T-helper 1 cell (primary cell): ENCODE data around the gene LRBA.

ENCODE experiments used
- DNase-seq, 5 donors: peaks; one replicate each; pipeline ENCODE4 v3.0.0-alpha.2; 2012 to 2020

The LRBA gene

GRCh38 chr4:150477869-150478268 is 537.2 kb downstream of the LRBA start:
- DNase-seq, result no peak

GRCh38 chr4:150476776-150477175 is 538.3 kb downstream of the LRBA start:
- no peak for DNase-seq

- no peak for DNase-seq
Measured at GRCh38 chr4:150475763-150476162, 539.3 kb downstream of the LRBA start.

GRCh38 chr4:150464523-150464922 is 550.6 kb downstream of the LRBA start:
- DNase-seq, result no peak

DNA sequence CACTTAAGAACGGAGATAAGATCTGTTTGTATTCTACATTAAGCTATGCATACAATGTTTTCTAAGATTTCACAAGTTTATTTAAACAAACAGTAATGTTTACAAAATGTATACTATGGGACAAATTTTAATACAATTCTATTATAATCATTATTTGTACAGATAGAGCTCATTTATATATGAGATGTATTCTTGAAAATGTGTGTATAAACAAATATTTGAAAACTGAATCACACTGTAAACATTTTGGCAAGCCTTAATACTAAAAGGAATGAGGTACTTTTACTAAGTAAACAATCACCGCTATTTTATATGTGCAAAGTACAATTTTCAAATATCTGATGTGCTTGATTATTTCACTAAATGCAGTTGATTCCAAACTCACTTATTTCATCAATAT is 552.3 kb downstream of the LRBA start:
- DNase-seq, result no peak

GRCh38 chr4:150461957-150462356 is 553.1 kb downstream of the LRBA start:
- no peak for DNase-seq

DNA sequence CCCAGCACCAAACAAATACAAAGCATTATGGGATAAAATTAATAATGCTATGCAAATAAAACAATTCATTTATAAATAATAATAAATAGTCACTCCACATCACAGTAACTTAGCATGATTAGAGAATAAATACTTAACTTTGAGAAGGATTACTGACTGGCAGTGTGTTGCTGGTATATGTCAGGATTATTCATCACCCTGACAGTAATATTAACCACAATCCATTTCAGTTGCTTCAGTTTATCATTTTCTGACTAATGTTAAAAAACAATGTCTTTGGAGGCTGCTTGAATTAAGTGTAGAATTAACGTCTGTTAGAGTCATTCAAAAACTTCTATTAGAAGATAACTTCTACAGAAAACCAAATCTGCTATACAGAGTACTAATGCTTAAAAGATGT is 557.3 kb downstream of the LRBA start:
- DNase-seq, result no peak

- no peak for DNase-seq
Measured at GRCh38 chr4:150451883-150452282, 563.2 kb downstream of the LRBA start.

- no peak for DNase-seq
Measured at GRCh38 chr4:150447356-150447755, 567.7 kb downstream of the LRBA start.

DNA sequence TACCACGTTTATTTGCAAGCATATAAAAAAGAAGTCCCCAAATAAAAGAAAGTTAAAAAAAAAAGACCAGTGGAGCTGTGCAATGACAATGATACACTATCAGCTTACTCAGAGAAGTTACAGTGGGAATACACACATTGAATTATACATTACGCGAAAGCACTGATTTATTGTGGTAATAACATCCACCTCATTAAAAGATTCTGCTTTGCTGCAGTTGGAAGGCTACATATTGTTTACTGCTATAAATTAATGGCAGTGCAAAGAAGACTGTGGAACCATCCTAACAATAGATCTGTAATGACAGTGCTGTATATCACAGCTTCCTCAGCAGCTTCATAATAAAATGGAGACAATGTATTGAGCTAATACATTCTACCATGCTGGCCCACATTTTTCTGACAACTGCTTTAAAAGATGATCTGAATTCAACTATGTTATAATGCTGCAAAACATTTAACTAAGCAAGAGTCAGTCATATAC is 575.6 kb downstream of the LRBA start:
- no peak for DNase-seq

GRCh38 chr4:150436598-150437370 is 578.3 kb downstream of the LRBA start:
- peak in 1 of 5 donors; percentile 28 for DNase-seq

DNA sequence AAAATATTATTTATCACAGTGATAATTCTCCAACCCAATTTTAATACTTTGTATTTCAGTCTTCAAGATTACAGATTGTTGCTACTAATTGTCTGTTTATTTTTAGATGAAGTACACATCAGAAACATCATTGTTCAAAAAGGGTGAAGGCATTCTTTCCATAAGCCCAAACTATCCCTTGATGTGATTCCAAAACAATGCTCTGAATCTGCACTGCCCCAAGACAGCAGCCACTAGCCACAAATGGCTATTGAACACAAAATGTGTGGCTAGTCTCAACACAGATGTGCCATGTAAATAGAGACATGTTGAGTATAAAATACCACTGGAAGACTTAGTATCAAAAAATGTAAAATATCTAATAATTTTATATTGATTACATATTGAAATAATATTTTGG is 583.9 kb downstream of the LRBA start:
- DNase-seq, result no peak

GRCh38 chr4:150425161-150425560 is 589.9 kb downstream of the LRBA start:
- DNase-seq, result no peak

- no peak for DNase-seq
Measured at GRCh38 chr4:150423503-150423902, 591.6 kb downstream of the LRBA start.

- no peak for DNase-seq
Measured at GRCh38 chr4:150423074-150423473, 592.0 kb downstream of the LRBA start.

DNA sequence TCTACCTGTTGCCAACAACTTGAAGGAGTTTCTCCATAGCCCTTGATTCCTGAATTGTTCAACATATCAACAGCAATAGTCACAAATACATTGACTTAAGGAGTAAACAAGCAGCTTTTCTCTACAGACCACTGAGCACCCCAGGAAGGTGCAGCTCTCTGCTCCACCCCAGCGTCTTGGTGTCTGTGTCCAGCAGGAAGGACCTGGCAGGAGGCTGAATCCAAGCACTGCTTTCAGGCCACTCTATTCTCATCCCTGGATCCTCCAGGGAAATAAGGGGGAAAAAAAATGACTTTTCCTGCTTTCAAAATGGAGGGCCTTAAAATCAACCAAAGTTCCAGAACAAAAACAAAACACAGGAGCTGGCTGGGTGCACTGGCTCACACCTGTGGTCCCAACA is 593.5 kb downstream of the LRBA start:
- DNase-seq, result no peak

DNA sequence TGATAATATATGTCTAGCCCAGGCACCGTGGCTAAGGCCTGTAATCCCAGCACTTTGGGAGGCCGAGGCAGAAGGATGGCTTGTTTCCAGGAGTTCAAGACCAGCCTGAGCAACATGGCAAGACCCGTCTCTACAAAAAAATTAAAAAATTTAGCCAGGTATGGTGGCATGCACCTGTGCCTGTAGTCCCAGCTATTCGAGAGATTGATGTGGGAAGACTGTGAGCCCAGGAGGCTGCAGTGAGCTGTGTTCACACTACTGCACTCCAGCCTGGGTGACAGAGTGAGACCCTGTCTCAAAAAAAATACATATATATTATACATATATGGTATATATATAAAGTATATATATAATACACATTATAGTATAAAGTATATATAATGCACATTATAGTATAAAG is 595.1 kb downstream of the LRBA start:
- DNase-seq, result no peak

DNA sequence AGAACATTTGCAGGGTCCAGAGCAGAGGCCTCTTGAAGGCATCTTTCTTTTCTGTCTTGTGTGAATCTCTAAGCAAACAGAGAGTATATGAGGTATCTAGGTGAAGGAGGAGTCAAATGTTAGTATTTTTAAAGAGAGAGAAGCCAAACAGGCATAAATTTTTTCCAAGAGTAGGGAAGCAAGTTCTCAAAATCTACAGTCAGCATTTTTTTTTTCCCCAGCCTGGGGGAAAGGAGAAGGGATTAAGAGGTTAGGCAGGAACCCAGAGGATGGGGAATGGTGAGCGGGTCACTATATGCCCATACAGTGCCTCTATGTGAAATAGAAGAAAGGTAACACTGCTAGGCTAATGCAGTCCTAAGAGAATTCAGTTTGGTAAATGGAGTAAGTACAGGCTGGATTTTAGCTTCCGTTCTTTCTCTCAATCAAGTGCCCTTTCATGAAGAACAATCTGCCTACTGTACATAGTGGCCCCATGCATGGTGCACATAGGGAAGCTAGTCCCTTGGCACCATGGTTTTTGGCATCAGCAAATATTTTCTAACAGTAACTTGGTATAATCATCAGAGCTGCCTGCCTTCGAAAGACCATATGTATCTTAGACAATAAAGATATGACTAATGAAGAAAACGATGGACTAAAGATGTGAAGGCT is 596.2 kb downstream of the LRBA start:
- no peak for DNase-seq

GRCh38 chr4:150415213-150415612 is 599.9 kb downstream of the LRBA start:
- DNase-seq, result no peak

DNA sequence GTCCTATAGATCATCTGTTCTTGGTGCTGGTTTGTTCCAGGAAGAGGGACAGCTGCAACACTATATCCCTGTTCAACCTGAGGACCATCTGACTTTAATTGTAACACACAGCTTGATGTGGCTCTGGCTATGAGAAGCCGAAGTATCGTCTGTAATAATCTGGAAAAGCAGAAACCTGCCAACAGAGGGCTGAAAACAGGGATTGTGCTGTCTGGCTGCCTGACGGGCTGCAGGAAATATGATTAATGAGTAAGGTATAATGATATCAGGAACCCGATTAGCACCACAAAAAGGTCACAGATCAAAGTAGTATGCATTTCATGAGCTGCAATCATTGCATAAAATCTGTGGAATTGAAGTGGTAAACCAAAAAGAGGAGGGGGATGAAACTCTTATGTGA is 603.6 kb downstream of the LRBA start:
- no peak for DNase-seq

GRCh38 chr4:150402871-150403272 is 612.2 kb downstream of the LRBA start:
- DNase-seq, result peak in 1 of 5 donors; percentile 1

DNA sequence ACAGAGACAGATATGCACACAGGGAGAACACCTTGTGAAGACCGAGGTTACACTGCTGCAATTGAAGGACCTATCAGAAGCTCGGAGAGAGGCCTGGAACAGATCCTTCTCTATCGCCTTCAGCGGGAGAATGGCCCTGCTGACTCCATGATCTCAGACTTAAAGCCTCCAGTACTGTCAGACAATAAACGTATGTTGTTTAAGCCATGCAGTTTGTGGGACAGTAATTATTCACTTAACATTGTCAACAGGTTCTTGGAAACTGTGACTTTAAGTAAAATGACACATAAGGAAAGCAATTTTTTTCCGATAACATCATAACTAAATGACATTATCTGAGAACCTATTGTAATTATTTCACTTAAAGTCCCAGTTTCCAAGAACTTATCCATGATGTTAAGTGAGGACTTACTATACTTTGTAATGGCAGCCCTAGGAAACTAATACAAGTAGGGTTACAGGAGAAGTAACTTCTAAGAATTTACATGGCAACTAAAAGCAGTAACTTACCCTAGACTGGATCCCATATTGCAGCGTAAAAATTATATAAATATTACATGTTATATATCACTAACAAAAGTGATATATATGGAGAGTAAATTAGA is 613.9 kb downstream of the LRBA start:
- DNase-seq, result peak in 1 of 5 donors; percentile 2

GRCh38 chr4:150395872-150396271 is 619.2 kb downstream of the LRBA start:
- DNase-seq, result peak in 1 of 5 donors; percentile 11

DNA sequence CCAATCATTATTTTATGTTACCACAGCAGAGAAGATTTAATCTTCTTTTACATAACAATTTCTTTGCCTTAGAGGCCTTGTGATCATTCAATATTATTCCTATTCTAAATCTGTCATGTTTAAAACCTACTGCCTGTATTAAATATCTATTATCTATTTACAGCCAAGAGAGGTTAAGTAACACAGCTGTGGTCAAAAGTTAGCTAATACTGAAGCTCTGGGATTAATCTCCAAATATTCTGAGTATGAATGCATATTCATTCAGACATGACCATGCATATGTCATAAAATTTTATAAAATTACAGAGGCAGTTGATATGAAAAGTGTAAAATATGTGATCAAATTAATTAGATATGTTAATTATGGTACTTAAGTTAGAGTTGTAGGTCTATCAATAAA is 621.0 kb downstream of the LRBA start:
- DNase-seq, result no peak
